HEK293 (cell line): Measurements from ENCODE around the gene ASXL2.

Experiments used
- CTCF ChIA-PET: fragments of 350-600 bp; formaldehyde crosslinking; extraction: SDS; loops from one replicate; lab custom pipeline; 2021; ENCODE audit warnings: antibody characterized with exemption; lab: Yijun Ruan, JAX
- POLR2A ChIA-PET: fragments of 300-600 bp; formaldehyde crosslinking; extraction: SDS; loops from one replicate; lab custom pipeline; 2020; ENCODE audit warnings: antibody characterized with exemption, inconsistent platforms; lab: Yijun Ruan, JAX
- H3K27ac ChIP-seq: fragments of 200-500 bp; sonication (Bioruptor generic); 2 replicates; pipeline ENCODE4 v1.5.1; 2014; ENCODE audit warnings: low read depth, low read length, control low read depth, inconsistent platforms; ENCODE audit errors: extremely low read depth
- H3K36me3 ChIP-seq, 2 experiments: fragments of 200-500 bp in 1 of 2; sonication (Bioruptor generic) in 1 of 2; 1 replicate in 1 of 2; 2 replicates in 1 of 2; pipeline ENCODE4 v1.5.1; 2014 to 2017; ENCODE audit warnings: inconsistent platforms in 2 of 2, low read length in 2 of 2; ENCODE audit not compliant: control insufficient read depth in 2 of 2, insufficient read depth in 1 of 2
- H3K4me1 ChIP-seq: fragments of 200-500 bp; sonication (Bioruptor generic); 2 replicates; pipeline ENCODE4 v1.5.1; 2014; ENCODE audit warnings: mild to moderate bottlenecking, low read length, inconsistent platforms; ENCODE audit not compliant: control insufficient read depth, insufficient read depth
- H3K4me3 ChIP-seq: 2 replicates; pipeline ENCODE4 v1.5.1; 2011; ENCODE audit warnings: low read depth, mild to moderate bottlenecking, control low read depth, low read length, moderate library complexity
- H3K9me3 ChIP-seq: fragments of 200-500 bp; sonication (Bioruptor generic); 2 replicates; pipeline ENCODE4 v1.5.1; 2014; ENCODE audit warnings: low read depth, low read length, inconsistent platforms; ENCODE audit not compliant: control insufficient read depth, insufficient read depth
- IKZF3 ChIP-seq: fragments of 450-650 bp; IDR thresholded peaks from 2 replicates; pipeline ENCODE4 v1.5.0; 2018; ENCODE audit warnings: missing biosample characterization, mild to moderate bottlenecking, missing genetic modification characterization, moderate library complexity
- PBX3 ChIP-seq: sonication (generic); formaldehyde crosslinking; IDR thresholded peaks from 2 replicates; pipeline ENCODE4 v1.8.1; 2022; ENCODE audit warnings: mild to moderate bottlenecking, moderate library complexity, missing genetic modification reagents
- PRDM10 ChIP-seq: fragments of 450-650 bp; formaldehyde crosslinking; IDR thresholded peaks from 2 replicates; pipeline ENCODE4 v1.5.1; 2016; ENCODE audit warnings: missing biosample characterization, missing genetic modification characterization
- SP3 ChIP-seq: fragments of 450-650 bp; formaldehyde crosslinking; IDR thresholded peaks from 2 replicates; pipeline ENCODE4 v1.5.1; 2016; ENCODE audit warnings: missing biosample characterization, missing genetic modification characterization
- WT1 ChIP-seq: fragments of 450-650 bp; formaldehyde crosslinking; IDR thresholded peaks from 2 replicates; pipeline ENCODE4 v1.5.1; 2016; ENCODE audit warnings: missing biosample characterization, missing genetic modification characterization
- YY2 ChIP-seq: fragments of 450-650 bp; formaldehyde crosslinking; IDR thresholded peaks from 2 replicates; pipeline ENCODE4 v1.5.1; 2016; ENCODE audit warnings: missing biosample characterization, missing genetic modification characterization
- ZBTB17 ChIP-seq: fragments of 450-650 bp; formaldehyde crosslinking; IDR thresholded peaks from 2 replicates; pipeline ENCODE4 v1.5.1; 2016; ENCODE audit warnings: missing biosample characterization, missing genetic modification characterization
- ZBTB20 ChIP-seq: fragments of 450-650 bp; formaldehyde crosslinking; IDR thresholded peaks from 2 replicates; pipeline ENCODE4 v1.5.1; 2016; ENCODE audit warnings: missing biosample characterization, missing genetic modification characterization
- ZNF140 ChIP-seq: fragments of 450-650 bp; formaldehyde crosslinking; IDR thresholded peaks from 2 replicates; pipeline ENCODE4 v1.5.1; 2016; ENCODE audit warnings: missing biosample characterization, missing genetic modification characterization
- ZNF169 ChIP-seq: fragments of 450-650 bp; formaldehyde crosslinking; IDR thresholded peaks from 2 replicates; pipeline ENCODE4 v1.5.1; 2016; ENCODE audit warnings: missing biosample characterization, missing genetic modification characterization
- ZNF174 ChIP-seq: fragments of 450-650 bp; formaldehyde crosslinking; IDR thresholded peaks from 2 replicates; pipeline ENCODE4 v1.5.0; 2017; ENCODE audit warnings: missing biosample characterization, mild to moderate bottlenecking, missing genetic modification characterization
- ZNF223 ChIP-seq: fragments of 450-650 bp; formaldehyde crosslinking; IDR thresholded peaks from 2 replicates; pipeline ENCODE4 v1.5.1; 2016; ENCODE audit warnings: missing biosample characterization, missing genetic modification characterization
- ZNF248 ChIP-seq: fragments of 450-650 bp; formaldehyde crosslinking; IDR thresholded peaks from 2 replicates; pipeline ENCODE4 v1.5.1; 2017; ENCODE audit warnings: missing biosample characterization, missing genetic modification characterization
- ZNF335 ChIP-seq: fragments of 450-650 bp; formaldehyde crosslinking; conservative IDR thresholded peaks from 2 replicates; pipeline ENCODE4 v1.5.1; 2016; ENCODE audit warnings: missing biosample characterization, missing genetic modification characterization
- ZNF394 ChIP-seq: fragments of 450-650 bp; formaldehyde crosslinking; IDR thresholded peaks from 2 replicates; pipeline ENCODE4 v1.5.1; 2016; ENCODE audit warnings: missing biosample characterization, missing genetic modification characterization, mild to moderate bottlenecking, moderate library complexity, borderline replicate concordance
- ZNF404 ChIP-seq: fragments of 450-650 bp; formaldehyde crosslinking; IDR thresholded peaks from 2 replicates; pipeline ENCODE4 v1.5.1; 2017; ENCODE audit warnings: missing biosample characterization, missing genetic modification characterization
- ZNF423 ChIP-seq: fragments of 450-650 bp; formaldehyde crosslinking; IDR thresholded peaks from 2 replicates; pipeline ENCODE4 v1.5.1; 2016; ENCODE audit warnings: missing biosample characterization, missing genetic modification characterization
- ZNF473 ChIP-seq: fragments of 450-650 bp; formaldehyde crosslinking; IDR thresholded peaks from 2 replicates; pipeline ENCODE4 v1.5.1; 2017; ENCODE audit warnings: missing biosample characterization, missing genetic modification characterization
- ZNF513 ChIP-seq: fragments of 450-650 bp; IDR thresholded peaks from 2 replicates; pipeline ENCODE4 v1.5.1; 2018; ENCODE audit warnings: missing biosample characterization, missing genetic modification characterization
- ZNF555 ChIP-seq: fragments of 450-650 bp; formaldehyde crosslinking; conservative IDR thresholded peaks from 2 replicates; pipeline ENCODE4 v1.5.1; 2017; ENCODE audit warnings: missing biosample characterization, mild to moderate bottlenecking, missing genetic modification characterization, inconsistent platforms
- ZNF585B ChIP-seq: fragments of 450-650 bp; formaldehyde crosslinking; IDR thresholded peaks from 2 replicates; pipeline ENCODE4 v1.5.1; 2016; ENCODE audit warnings: missing biosample characterization, missing genetic modification characterization
- ZNF707 ChIP-seq: fragments of 450-650 bp; formaldehyde crosslinking; IDR thresholded peaks from 2 replicates; pipeline ENCODE4 v1.5.1; 2016; ENCODE audit warnings: missing biosample characterization, missing genetic modification characterization
- ZSCAN16 ChIP-seq: fragments of 450-650 bp; formaldehyde crosslinking; IDR thresholded peaks from 2 replicates; pipeline ENCODE4 v1.5.1; 2016; ENCODE audit warnings: missing biosample characterization, missing genetic modification characterization
- TF ChIP-seq, protein P1 (sequence below): fragments of 450-650 bp; formaldehyde crosslinking; IDR thresholded peaks from 2 replicates; pipeline ENCODE4 v1.5.1; 2016; ENCODE audit warnings: missing biosample characterization, missing genetic modification characterization
- TF ChIP-seq, protein P2 (sequence below): fragments of 450-650 bp; formaldehyde crosslinking; IDR thresholded peaks from 2 replicates; pipeline ENCODE4 v1.5.1; 2016; ENCODE audit warnings: missing biosample characterization, missing genetic modification characterization, low read depth

Gene ASXL2

GRCh38 chr2:25735835-25736234 lies 142.5 kb downstream of the ASXL2 start:
- TF ChIP-seq WT1 (tag by site-specific recombination) (no peak), ZNF335 (no peak)
- ChIA-PET CTCF (interaction anchor here (0.7 kb wide), 1 partner anchor 50 kb away, joined by 3 read pairs; no protein-coding TSS in a partner anchor), POLR2A (no interaction called here)
- Histone ChIP-seq H3K36me3 (no peaks in the 10 kb centered on the region), H3K4me3 (no peak overlapping the region), H3K27ac (no peak overlapping the region), H3K4me1 (peaks cover under 1% of the 10 kb centered on the region; the same call in 1 of the 2 replicates), H3K9me3 (no peaks in the 10 kb centered on the region)

GRCh38 chr2:25728559-25728958 lies 149.7 kb downstream of the ASXL2 start:
- Histone ChIP-seq H3K4me1 (no peaks in the 10 kb centered on the region), H3K36me3 (no peaks in the 10 kb centered on the region), H3K27ac (no peak overlapping the region)
- POLR2A ChIA-PET = no interaction called here
- CTCF ChIA-PET = interaction anchor here (0.7 to 1.3 kb wide), 2 partner anchors 9 to 28 kb away, joined by 3 to 4 read pairs; no protein-coding TSS in a partner anchor
- TF ChIP-seq PBX3 (CRISPR knock-in tag) (no peak), ZBTB20 (tag by site-specific recombination) (no peak), PRDM10 (tag by site-specific recombination) (no peak), ZNF473 (no peak), ZBTB17 (no peak), ZNF404 (no peak), ZNF513 (tag by site-specific recombination) (no peak), ZNF707 (tag by site-specific recombination) (no peak), SP3 (tag by site-specific recombination) (no peak), IKZF3 (tag by site-specific recombination) (no peak), YY2 (no peak)
- TF ChIP-seq, all 188 proteins: peak for 0
- H3K4me3 ChIP-seq = no peak overlapping the region
- H3K9me3 ChIP-seq = no peaks in the 10 kb centered on the region

- Histone ChIP-seq H3K4me3 (no peak overlapping the region), H3K9me3 (no peaks in the 10 kb centered on the region), H3K27ac (no peak overlapping the region), H3K36me3 (no peaks in the 10 kb centered on the region), H3K4me1 (no peaks in the 10 kb centered on the region)
- ChIA-PET CTCF (interaction anchor here (0.7 kb wide), 1 partner anchor 119 kb away, joined by 4 read pairs; no protein-coding TSS in a partner anchor), POLR2A (interaction anchor here (0.6 kb wide), 1 partner anchor 25 kb away, joined by 3 read pairs; no protein-coding TSS in a partner anchor)
- no peak for TF ChIP-seq ZNF223 (tag by site-specific recombination)
- TF ChIP-seq, protein P1, sequence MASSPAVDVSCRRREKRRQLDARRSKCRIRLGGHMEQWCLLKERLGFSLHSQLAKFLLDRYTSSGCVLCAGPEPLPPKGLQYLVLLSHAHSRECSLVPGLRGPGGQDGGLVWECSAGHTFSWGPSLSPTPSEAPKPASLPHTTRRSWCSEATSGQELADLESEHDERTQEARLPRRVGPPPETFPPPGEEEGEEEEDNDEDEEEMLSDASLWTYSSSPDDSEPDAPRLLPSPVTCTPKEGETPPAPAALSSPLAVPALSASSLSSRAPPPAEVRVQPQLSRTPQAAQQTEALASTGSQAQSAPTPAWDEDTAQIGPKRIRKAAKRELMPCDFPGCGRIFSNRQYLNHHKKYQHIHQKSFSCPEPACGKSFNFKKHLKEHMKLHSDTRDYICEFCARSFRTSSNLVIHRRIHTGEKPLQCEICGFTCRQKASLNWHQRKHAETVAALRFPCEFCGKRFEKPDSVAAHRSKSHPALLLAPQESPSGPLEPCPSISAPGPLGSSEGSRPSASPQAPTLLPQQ (tag by site-specific recombination) = no peak
- TF ChIP-seq ZNF174 (tag by site-specific recombination) = no peak
- TF ChIP-seq ZNF169 (tag by site-specific recombination) = no peak
- TF ChIP-seq, protein P2, sequence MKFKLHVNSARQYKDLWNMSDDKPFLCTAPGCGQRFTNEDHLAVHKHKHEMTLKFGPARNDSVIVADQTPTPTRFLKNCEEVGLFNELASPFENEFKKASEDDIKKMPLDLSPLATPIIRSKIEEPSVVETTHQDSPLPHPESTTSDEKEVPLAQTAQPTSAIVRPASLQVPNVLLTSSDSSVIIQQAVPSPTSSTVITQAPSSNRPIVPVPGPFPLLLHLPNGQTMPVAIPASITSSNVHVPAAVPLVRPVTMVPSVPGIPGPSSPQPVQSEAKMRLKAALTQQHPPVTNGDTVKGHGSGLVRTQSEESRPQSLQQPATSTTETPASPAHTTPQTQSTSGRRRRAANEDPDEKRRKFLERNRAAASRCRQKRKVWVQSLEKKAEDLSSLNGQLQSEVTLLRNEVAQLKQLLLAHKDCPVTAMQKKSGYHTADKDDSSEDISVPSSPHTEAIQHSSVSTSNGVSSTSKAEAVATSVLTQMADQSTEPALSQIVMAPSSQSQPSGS = no peak
- no peak for TF ChIP-seq ZNF423 (tag by site-specific recombination)
- no peak for TF ChIP-seq ZNF585B (tag by site-specific recombination)
- TF ChIP-seq ZNF140 (tag by site-specific recombination) = no peak
- TF ChIP-seq ZNF248 (tag by site-specific recombination) = no peak
- no peak for TF ChIP-seq ZSCAN16 (tag by site-specific recombination)
- no peak for TF ChIP-seq ZNF555 (tag by site-specific recombination)
- no peak for TF ChIP-seq ZNF394 (tag by site-specific recombination)
Measured at GRCh38 chr2:25726522-25726921, 151.8 kb downstream of the ASXL2 start.
